ENCODE measurements around the gene ACSBG1. TPM values are rescaled to one million over a fixed set of nuclear protein-coding genes. Genes with fewer than 3 reads are reported as not detected.

The ACSBG1 gene
- total RNA-seq, 3 donors from 2014 or later, result 1.9 to 2.0 TPM; not detected in 1

DNA sequence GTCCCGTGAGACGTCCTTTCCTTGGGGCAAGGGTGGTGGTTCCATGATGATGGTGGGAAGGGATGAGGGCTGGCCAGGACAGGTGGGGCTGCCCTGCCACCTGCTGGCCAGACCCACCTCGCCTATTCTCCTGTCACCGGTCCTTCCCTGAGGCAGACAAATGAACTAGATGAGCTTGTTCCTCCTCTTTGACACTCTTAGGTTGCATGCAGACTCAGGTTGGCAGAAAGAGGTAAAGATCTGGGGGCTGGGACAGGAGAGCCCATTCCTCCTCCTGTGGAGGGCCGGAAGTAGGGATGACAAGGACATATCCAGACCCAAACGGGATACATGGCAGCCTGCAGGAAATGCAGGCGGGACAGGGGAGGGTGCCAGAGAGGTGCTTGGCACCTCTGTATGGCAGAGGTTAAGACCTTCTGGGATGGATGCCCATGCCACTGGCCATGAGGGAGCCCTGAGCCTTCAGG lies 38.6 kb downstream of the ACSBG1 start:
- intact Hi-C loops (cut with DNase I; ENCODE audit: low total_unique reads), result loop anchor here (2.0 kb wide), 1 partner anchor 47 kb away; the partner anchor contains the start of gene IDH3A
- peak in 1 of 2 donors; percentile 47 for DNase-seq (ENCODE audit: low spot score in 2 of 2)

DNA sequence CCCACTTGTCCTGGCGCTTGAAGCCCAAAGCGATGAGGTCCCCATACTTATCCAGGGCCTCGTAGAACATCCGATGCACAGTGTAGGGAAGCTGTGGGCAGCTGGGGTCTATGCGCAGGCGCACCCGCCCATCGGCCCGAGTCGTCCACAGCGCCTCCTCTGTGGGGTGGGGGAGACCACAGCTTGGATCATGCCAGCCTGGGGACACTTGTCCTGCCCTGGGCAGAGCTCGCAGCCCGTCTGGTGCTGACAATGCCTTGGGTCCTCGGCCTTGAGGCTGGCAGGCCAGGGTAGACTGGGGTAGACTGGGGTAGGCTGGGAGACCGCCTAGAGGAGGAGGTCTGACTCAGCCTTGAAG lies 39.8 kb downstream of the ACSBG1 start:
- no peak overlapping the region for H3K4me3 ChIP-seq
- no peaks in the 10 kb centered on the region for H3K27me3 ChIP-seq
- H3K36me3 ChIP-seq, result no peaks in the 10 kb centered on the region
- TF ChIP-seq POLR2AphosphoS5 (IDR thresholded peaks at IDR 0.05), result no peak
- TF ChIP-seq, protein P1, sequence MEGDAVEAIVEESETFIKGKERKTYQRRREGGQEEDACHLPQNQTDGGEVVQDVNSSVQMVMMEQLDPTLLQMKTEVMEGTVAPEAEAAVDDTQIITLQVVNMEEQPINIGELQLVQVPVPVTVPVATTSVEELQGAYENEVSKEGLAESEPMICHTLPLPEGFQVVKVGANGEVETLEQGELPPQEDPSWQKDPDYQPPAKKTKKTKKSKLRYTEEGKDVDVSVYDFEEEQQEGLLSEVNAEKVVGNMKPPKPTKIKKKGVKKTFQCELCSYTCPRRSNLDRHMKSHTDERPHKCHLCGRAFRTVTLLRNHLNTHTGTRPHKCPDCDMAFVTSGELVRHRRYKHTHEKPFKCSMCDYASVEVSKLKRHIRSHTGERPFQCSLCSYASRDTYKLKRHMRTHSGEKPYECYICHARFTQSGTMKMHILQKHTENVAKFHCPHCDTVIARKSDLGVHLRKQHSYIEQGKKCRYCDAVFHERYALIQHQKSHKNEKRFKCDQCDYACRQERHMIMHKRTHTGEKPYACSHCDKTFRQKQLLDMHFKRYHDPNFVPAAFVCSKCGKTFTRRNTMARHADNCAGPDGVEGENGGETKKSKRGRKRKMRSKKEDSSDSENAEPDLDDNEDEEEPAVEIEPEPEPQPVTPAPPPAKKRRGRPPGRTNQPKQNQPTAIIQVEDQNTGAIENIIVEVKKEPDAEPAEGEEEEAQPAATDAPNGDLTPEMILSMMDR (IDR thresholded peaks at IDR 0.05), result no peak
- TF ChIP-seq POLR2A (IDR thresholded peaks at IDR 0.05), result no peak
- DNase-seq (ENCODE audit: low spot score in 2 of 2), result no peak
- H3K9me3 ChIP-seq, result no peaks in the 10 kb centered on the region
- intact Hi-C loops (cut with DNase I; ENCODE audit: low total_unique reads), result no loop called here
- H3K27ac ChIP-seq, result no peak overlapping the region
- H3K4me1 ChIP-seq, result no peaks in the 10 kb centered on the region

More for the DNA sequence above, 38.6 kb downstream of the ACSBG1 start:
- Histone ChIP-seq H3K4me3 (no peak overlapping the region), H3K27ac (no peak overlapping the region), H3K27me3 (no peaks in the 10 kb centered on the region), H3K36me3 (no peaks in the 10 kb centered on the region), H3K4me1 (no peaks in the 10 kb centered on the region), H3K9me3 (no peaks in the 10 kb centered on the region)
- no peak for TF ChIP-seq POLR2AphosphoS5 (IDR thresholded peaks at IDR 0.05)
- TF ChIP-seq, protein P1 (IDR thresholded peaks at IDR 0.05), result peak; percentile 42 to 81 (median 71)

DNA sequence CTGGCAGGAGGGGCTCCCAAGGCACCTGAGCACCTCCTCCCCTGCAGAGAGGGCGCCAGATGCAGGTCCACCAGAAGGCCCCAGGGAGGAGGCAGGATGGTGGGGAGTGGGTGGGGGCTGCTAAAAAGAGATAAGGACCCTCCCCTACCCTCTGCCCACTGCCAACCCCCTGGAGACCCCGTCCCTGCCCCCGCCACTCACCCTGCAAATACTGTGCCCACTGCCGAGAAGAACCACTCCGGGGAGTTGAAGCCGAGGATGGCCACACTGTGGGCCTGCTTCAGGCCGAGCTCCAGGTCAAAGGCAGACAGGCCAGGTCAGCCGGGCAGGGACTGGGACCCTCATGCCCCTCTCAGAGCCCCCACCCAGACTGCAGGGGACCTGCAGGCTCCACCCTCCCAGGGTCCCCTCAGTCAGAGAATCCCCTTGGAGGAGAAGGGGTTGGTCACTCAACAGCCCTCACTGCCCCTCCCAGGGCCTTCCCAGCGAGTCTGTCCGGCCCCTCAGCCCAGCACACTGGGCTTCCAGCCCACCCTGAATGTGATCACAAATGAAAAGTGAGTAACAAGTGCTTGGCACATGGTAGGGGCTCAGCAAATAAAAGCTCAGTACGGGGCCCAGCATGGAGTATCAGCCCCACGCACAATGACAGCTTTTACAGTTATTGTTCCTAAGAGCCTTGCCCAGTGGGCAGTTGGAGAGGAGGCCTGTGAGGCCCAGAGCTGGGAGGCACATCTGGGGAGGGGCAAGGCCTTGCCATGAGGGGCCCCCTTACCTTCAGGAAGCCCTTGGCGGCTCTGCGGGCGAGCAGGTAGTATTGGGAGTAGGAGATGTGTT lies 40.4 kb downstream of the ACSBG1 start:
- Histone ChIP-seq H3K27me3 (no peaks in the 10 kb centered on the region), H3K36me3 (no peaks in the 10 kb centered on the region), H3K4me3 (no peak overlapping the region), H3K27ac (no peak overlapping the region), H3K4me1 (no peaks in the 10 kb centered on the region), H3K9me3 (no peaks in the 10 kb centered on the region)
- intact Hi-C loops (cut with DNase I; ENCODE audit: low total_unique reads), result no loop called here
- TF ChIP-seq POLR2AphosphoS5 (IDR thresholded peaks at IDR 0.05), result no peak
- no peak for DNase-seq (ENCODE audit: low spot score in 2 of 2)

DNA sequence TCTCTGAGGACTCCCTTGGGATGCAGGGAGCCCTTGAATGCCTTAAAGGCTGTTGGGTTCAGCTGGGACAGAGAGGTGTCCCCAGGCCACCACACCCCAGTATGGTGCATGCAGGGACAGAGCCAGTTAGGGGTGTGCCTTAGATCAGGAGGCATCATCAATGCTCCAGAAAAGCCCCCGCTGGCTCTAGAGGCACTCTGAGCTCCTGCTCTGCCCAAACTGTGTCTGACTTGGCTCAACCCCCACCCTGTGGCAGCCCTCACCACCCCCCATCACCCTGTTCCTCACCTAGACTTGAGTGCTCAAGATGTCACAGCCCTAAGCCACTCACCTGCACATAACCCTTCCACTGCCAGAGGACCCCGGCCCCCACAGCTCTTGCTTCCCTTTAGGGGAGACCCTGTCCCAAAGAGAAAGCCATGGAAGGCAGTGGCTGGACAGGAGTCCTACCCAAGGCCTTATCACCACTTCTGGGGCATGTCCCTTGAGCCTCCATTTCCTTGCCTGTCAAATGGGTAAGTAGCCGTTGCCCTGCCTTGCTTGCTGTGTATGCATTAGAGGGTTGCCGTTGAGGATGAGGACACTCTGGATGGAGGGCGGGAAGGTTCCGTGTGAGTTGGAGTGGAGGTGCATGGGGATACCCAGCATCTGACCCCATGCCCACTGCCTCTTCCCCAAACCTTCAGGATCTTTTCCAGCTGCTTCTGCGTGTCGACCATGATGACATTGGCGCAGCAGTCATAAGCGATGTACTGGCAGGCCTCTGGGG lies 41.4 kb downstream of the ACSBG1 start:
- no peak for DNase-seq (ENCODE audit: low spot score in 2 of 2)
- Histone ChIP-seq H3K4me3 (no peak overlapping the region), H3K9me3 (no peaks in the 10 kb centered on the region), H3K27ac (no peak overlapping the region), H3K36me3 (no peaks in the 10 kb centered on the region), H3K4me1 (no peaks in the 10 kb centered on the region), H3K27me3 (no peaks in the 10 kb centered on the region)
- intact Hi-C loops (cut with DNase I; ENCODE audit: low total_unique reads), result no loop called here
- TF ChIP-seq POLR2A (IDR thresholded peaks at IDR 0.05) (no peak), POLR2AphosphoS5 (IDR thresholded peaks at IDR 0.05) (no peak)
- TF ChIP-seq, protein P1 (IDR thresholded peaks at IDR 0.05), result no peak

DNA sequence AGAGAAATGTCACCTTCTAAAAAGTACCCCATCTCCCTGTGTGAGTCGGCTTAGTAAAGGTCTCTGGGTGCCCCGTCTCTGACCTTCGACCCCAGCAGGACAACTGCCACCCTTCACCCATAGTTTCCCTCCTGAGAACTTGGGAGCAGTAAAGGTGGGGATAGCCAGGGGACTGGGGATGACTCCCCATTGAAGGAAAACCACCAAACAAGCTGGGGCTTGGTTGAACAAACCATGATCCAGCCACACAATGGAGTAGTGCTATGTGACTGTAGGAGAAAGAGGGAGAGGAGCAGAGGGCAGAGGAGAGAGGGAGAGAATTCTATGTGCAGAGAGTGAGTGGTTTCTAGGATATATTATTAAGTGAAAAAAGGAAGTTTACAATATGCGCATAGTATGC lies 51.5 kb downstream of the ACSBG1 start:
- intact Hi-C loops (cut with DNase I; ENCODE audit: low total_unique reads), result no loop called here
- Histone ChIP-seq H3K27me3 (no peaks in the 10 kb centered on the region), H3K27ac (no peak overlapping the region), H3K9me3 (no peaks in the 10 kb centered on the region), H3K36me3 (no peaks in the 10 kb centered on the region), H3K4me1 (no peaks in the 10 kb centered on the region), H3K4me3 (no peak overlapping the region)
- DNase-seq (ENCODE audit: low spot score in 2 of 2), result no peak
- TF ChIP-seq POLR2AphosphoS5 (IDR thresholded peaks at IDR 0.05) (no peak), POLR2A (IDR thresholded peaks at IDR 0.05) (no peak)
- TF ChIP-seq, protein P1 (IDR thresholded peaks at IDR 0.05), result no peak

All from breast epithelium (tissue), 4 donors.